A673 (cell line): ENCODE data around the gene SEPTIN1. TPM values are rescaled to one million over a fixed set of nuclear protein-coding genes. Genes with fewer than 3 reads are reported as not detected.
A peak's percentile ranks its signal among the peaks of the same experiment; 100 is the strongest.

ENCODE experiments used
- BruUV-seq: library from RNA; stranded (reverse); fragments of 400-500 nt; replicated peaks from 2 replicates; lab custom pipeline; 2021; lab: Mats Ljungman, UMichigan
- CTCF ChIA-PET: fragments of 300-600 bp; sonication (Branson Sonifier 250); formaldehyde crosslinking; loops from one replicate; lab custom pipeline; 2022; ENCODE audit warnings: antibody characterized with exemption; lab: Charles Lee
- POLR2A ChIA-PET: fragments of 300-600 bp; sonication (Branson Sonifier 250); formaldehyde crosslinking; loops from one replicate; lab custom pipeline; 2022; ENCODE audit warnings: antibody characterized with exemption; ENCODE audit not compliant: low non-redundant PET; lab: Charles Lee
- DNase-seq: peaks from one replicate; pipeline ENCODE4 v3.0.0-alpha.2; 2015; ENCODE audit warnings: low spot score
- H3K27ac ChIP-seq: fragments of 200-600 bp; sonication (generic); 2 replicates; pipeline ENCODE4 v1.5.1; 2016; ENCODE audit warnings: mixed run types, low read depth, mild to moderate bottlenecking, mixed read lengths, antibody characterized with exemption, low read length; ENCODE audit not compliant: poor library complexity, severe bottlenecking
- H3K27me3 ChIP-seq: fragments of 200-600 bp; sonication (generic); replicated peaks from 2 replicates; pipeline ENCODE4 v1.6.1; 2017; ENCODE audit warnings: mixed run types, low read depth, mild to moderate bottlenecking, mixed read lengths, antibody characterized with exemption, low read length; ENCODE audit not compliant: insufficient read depth, poor library complexity
- H3K36me3 ChIP-seq: fragments of 200-600 bp; sonication (generic); 2 replicates; pipeline ENCODE4 v1.6.1; 2016; ENCODE audit warnings: mixed run types, mild to moderate bottlenecking, mixed read lengths, antibody characterized with exemption, low read length; ENCODE audit not compliant: insufficient read depth, poor library complexity, severe bottlenecking
- H3K4me1 ChIP-seq: fragments of 200-600 bp; sonication (generic); 2 replicates; pipeline ENCODE4 v1.6.1; 2017; ENCODE audit warnings: mixed run types, mild to moderate bottlenecking, mixed read lengths, antibody characterized with exemption, low read length; ENCODE audit not compliant: insufficient read depth, poor library complexity, severe bottlenecking
- H3K4me3 ChIP-seq: fragments of 200-600 bp; sonication (generic); 2 replicates; pipeline ENCODE4 v1.5.1; 2016; ENCODE audit warnings: low read depth, mixed run types, mild to moderate bottlenecking, mixed read lengths, low read length; ENCODE audit not compliant: poor library complexity, severe bottlenecking
- H3K9me3 ChIP-seq: fragments of 200-600 bp; sonication (generic); 2 replicates; pipeline ENCODE4 v1.6.1; 2016; ENCODE audit warnings: mixed run types, low read depth, mild to moderate bottlenecking, mixed read lengths, antibody characterized with exemption, low read length; ENCODE audit not compliant: poor library complexity, severe bottlenecking
- EZH2 ChIP-seq: fragments of 200-600 bp; sonication (generic); IDR thresholded peaks from 2 replicates; pipeline ENCODE4 v1.6.1; 2017; ENCODE audit warnings: borderline replicate concordance, low read depth, mild to moderate bottlenecking, mixed read lengths, antibody characterized with exemption, low read length; ENCODE audit not compliant: poor library complexity, severe bottlenecking
- intact Hi-C: fragments of 100-400 bp; cut with micrococcal nuclease; formaldehyde crosslinking; loops from one replicate; pipeline ENCODE4 v1.10.0; 2022; ENCODE audit not compliant: unreplicated experiment
- total RNA-seq: library from RNA; stranded (reverse); gene quantifications from 2 replicates; pipeline ENCODE4 v1.2.3, GENCODE V29; 2021
- TF ChIP-seq, protein P1 (sequence below): fragments of 300-800, 200-600 bp; sonication (generic); conservative IDR thresholded peaks from 2 replicates; pipeline ENCODE4 v1.5.1; 2017; ENCODE audit warnings: low read depth, mild to moderate bottlenecking, antibody characterized with exemption, low read length, moderate library complexity, mixed read lengths

SEPTIN1 gene
- total RNA-seq, 1 experiment from 2014 or later: 0.86 TPM

DNA sequence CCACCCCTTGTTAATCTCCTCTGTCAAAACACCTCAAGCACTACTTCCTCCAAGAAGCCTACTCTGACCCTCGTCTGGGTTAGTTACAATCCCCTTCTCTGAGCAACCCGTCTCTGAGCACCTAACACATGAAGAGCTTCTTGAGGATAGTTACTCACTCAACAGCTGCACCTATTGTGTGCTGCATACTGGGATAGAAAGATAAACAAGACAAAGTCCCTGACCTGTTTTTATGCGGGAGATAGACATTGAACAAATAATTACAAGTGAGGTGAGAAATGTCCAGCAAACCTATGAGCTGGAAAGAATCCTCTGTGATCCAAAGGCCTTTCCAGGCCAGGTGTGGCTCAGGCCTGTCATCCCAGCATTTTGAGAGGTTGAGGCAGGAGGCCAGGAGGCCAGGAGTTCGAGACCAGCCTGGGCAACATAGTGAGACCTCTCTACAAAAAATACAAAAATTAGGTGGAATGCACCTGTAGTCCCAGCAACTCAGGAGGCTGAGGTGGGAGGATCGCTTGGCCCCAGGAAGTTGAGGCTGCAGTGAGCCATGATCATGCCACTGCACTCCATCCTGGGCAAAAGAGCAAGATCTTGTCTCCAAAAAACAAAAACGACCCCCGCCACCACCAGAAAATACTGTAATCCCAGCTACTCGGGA, 19.5 kb upstream of the SEPTIN1 start:
- CTCF ChIA-PET: interaction anchor here (0.6 kb wide), 1 partner anchor 207 kb away, joined by 7 read pairs; no protein-coding TSS in a partner anchor
- H3K4me3 ChIP-seq: no peak overlapping the region
- H3K4me1 ChIP-seq: peaks cover 21% of the 10 kb centered on the region
- no peak for TF ChIP-seq EZH2
- TF ChIP-seq, protein P1, sequence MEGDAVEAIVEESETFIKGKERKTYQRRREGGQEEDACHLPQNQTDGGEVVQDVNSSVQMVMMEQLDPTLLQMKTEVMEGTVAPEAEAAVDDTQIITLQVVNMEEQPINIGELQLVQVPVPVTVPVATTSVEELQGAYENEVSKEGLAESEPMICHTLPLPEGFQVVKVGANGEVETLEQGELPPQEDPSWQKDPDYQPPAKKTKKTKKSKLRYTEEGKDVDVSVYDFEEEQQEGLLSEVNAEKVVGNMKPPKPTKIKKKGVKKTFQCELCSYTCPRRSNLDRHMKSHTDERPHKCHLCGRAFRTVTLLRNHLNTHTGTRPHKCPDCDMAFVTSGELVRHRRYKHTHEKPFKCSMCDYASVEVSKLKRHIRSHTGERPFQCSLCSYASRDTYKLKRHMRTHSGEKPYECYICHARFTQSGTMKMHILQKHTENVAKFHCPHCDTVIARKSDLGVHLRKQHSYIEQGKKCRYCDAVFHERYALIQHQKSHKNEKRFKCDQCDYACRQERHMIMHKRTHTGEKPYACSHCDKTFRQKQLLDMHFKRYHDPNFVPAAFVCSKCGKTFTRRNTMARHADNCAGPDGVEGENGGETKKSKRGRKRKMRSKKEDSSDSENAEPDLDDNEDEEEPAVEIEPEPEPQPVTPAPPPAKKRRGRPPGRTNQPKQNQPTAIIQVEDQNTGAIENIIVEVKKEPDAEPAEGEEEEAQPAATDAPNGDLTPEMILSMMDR: no peak
- peaks cover 10% of the 10 kb centered on the region for H3K36me3 ChIP-seq
- BruUV-seq: no TSS peak
- POLR2A ChIA-PET: no interaction called here
- H3K9me3 ChIP-seq: no peaks in the 10 kb centered on the region
- intact Hi-C loops: no loop called here
- H3K27me3 ChIP-seq: no peaks in the 10 kb centered on the region
- no peak for DNase-seq
- H3K27ac ChIP-seq: peak overlapping the region; percentile 4

DNA sequence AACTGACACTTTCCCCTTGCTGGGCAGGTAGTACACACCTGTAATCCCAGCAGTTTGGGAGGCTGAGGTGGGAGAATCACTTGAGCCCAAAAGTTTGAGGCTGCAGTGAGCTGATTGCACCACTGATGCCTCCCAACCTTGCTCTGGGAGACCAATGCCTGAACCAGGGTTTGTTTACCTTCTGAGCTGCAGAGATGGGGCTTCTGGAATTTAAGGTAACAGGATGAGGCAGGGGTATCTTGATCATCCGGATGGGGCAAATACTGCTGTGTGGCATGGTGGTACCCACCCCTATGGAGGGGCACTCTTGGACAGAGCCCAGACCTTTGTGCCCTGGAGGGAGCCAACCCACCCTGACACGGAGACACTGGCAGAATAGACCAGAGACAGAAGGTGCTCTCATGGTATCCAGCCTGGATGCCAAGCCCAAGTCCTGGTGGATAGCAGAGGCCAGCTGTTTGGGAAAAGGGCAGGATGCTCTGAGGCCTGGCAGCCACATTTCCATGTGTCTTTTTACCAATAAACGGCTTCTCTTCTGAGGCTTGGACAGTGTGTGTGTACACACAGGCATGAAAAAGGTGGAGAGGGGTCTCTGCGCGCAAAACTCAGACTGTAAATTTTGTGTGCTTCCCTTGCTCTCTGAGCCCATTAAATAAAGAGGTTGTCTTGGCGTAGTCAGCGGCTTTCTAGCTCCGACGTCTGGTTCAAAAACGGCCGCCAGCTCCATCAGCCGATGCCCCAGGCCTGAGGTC, 17.2 kb upstream of the SEPTIN1 start:
- no peaks in the 10 kb centered on the region for H3K27me3 ChIP-seq
- ChIA-PET CTCF (interaction anchor here (0.6 to 1.0 kb wide), 2 partner anchors 30 to 199 kb away, joined by 3 to 4 read pairs; partner anchors contain the start of gene DCTPP1), POLR2A (no interaction called here)
- peak overlapping the region; percentile 91 for H3K27ac ChIP-seq
- DNase-seq: no peak
- peaks cover 26% of the 10 kb centered on the region for H3K4me1 ChIP-seq
- intact Hi-C loops: no loop called here
- no TSS peak for BruUV-seq
- H3K36me3 ChIP-seq: peaks cover 10% of the 10 kb centered on the region
- peak overlapping the region; percentile 54 for H3K4me3 ChIP-seq
- no peaks in the 10 kb centered on the region for H3K9me3 ChIP-seq
- TF ChIP-seq, protein P1: no peak
- TF ChIP-seq EZH2: no peak

DNA sequence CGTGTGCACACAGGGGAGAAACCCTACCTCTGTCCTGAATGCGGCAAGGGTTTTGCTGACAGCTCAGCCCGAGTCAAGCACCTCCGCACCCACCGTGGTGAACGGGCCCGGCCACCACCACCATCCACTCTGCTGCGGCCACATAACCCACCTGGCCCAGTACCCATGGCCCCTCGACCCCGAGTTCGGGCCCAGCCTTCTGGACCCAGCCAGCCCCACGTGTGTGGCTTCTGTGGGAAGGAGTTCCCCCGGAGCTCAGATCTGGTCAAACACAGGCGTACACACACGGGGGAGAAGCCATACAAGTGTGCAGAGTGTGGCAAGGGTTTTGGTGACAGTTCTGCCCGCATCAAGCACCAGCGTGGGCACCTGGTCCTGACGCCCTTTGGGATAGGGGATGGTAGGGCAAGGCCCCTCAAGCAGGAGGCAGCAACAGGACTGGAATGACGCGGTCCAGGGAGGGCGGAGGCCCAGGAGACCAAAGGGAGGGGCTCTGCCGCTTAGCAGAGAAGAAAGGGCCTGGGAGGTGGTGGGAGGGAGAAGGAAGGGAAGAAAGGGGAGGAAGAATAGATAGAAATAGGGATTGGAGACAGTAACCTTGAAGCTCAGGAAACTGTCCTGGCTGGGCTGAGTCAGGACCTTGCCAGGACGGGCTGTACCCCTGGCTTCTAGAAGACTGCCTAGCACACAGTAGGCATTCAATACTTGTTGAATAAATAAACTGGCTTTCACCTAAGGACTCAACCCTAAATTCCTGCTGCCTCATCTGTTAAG, 16.5 kb upstream of the SEPTIN1 start:
- peak overlapping the region; percentile 91 for H3K27ac ChIP-seq

More for the DNA sequence above, 16.5 kb upstream of the SEPTIN1 start:
- TF ChIP-seq, protein P1: no peak
- TF ChIP-seq EZH2: no peak
- Histone ChIP-seq H3K36me3 (peaks cover 10% of the 10 kb centered on the region), H3K4me3 (no peak overlapping the region), H3K4me1 (peaks cover 29% of the 10 kb centered on the region), H3K9me3 (no peaks in the 10 kb centered on the region), H3K27me3 (no peaks in the 10 kb centered on the region)
- intact Hi-C loops: no loop called here
- ChIA-PET CTCF (interaction anchor here (1.0 kb wide), 1 partner anchor 31 kb away, joined by 4 read pairs; the partner anchor contains the start of gene DCTPP1), POLR2A (interaction anchor here (0.6 kb wide), 1 partner anchor 220 kb away, joined by 3 read pairs; no protein-coding TSS in a partner anchor)
- no TSS peak for BruUV-seq
- no peak for DNase-seq
